ENCODE data around the gene FXYD1.

Gene FXYD1

GRCh38 chr19:35106898-35107541 lies 31.6 kb upstream of the FXYD1 start:
- in situ Hi-C loops (cut with MboI; ENCODE audit: low sequenced_read_pairs) = no loop called here

GRCh38 chr19:35107545-35107944 lies 31.1 kb upstream of the FXYD1 start:
- in situ Hi-C loops (cut with MboI; ENCODE audit: low sequenced_read_pairs) = no loop called here

- in situ Hi-C loops (cut with MboI; ENCODE audit: low sequenced_read_pairs) = no loop called here
These were observed 29.9 kb upstream of the FXYD1 start for GRCh38 chr19:35108730-35109129.

- in situ Hi-C loops (cut with MboI; ENCODE audit: low sequenced_read_pairs) = no loop called here
These were observed 29.1 kb upstream of the FXYD1 start for GRCh38 chr19:35109395-35110112.

GRCh38 chr19:35110974-35111373 lies 27.6 kb upstream of the FXYD1 start:
- in situ Hi-C loops (cut with MboI; ENCODE audit: low sequenced_read_pairs) = no loop called here

- in situ Hi-C loops (cut with MboI; ENCODE audit: low sequenced_read_pairs) = no loop called here
These were observed 25.5 kb upstream of the FXYD1 start for GRCh38 chr19:35112995-35113688.

GRCh38 chr19:35114353-35115176 lies 24.1 kb upstream of the FXYD1 start:
- in situ Hi-C loops (cut with MboI; ENCODE audit: low sequenced_read_pairs) = no loop called here

GRCh38 chr19:35115177-35115951 lies 23.3 kb upstream of the FXYD1 start, which contains the start of gene FXYD3:
Gene FXYD3, plus strand, starts transcription at chr19:35115823. Its CDS starts 3,554 bp downstream, at chr19:35119377.
- in situ Hi-C loops (cut with MboI; ENCODE audit: low sequenced_read_pairs) = no loop called here

GRCh38 chr19:35116072-35116801 lies 22.4 kb upstream of the FXYD1 start:
- in situ Hi-C loops (cut with MboI; ENCODE audit: low sequenced_read_pairs) = no loop called here

- in situ Hi-C loops (cut with MboI; ENCODE audit: low sequenced_read_pairs) = no loop called here
These were observed 21.5 kb upstream of the FXYD1 start for GRCh38 chr19:35117116-35117515.

- in situ Hi-C loops (cut with MboI; ENCODE audit: low sequenced_read_pairs) = no loop called here
These were observed 20.8 kb upstream of the FXYD1 start for GRCh38 chr19:35117799-35118198.

GRCh38 chr19:35118268-35119020 lies 20.2 kb upstream of the FXYD1 start:
- in situ Hi-C loops (cut with MboI; ENCODE audit: low sequenced_read_pairs) = no loop called here

GRCh38 chr19:35119091-35119490 lies 19.5 kb upstream of the FXYD1 start:
- in situ Hi-C loops (cut with MboI; ENCODE audit: low sequenced_read_pairs) = no loop called here

- in situ Hi-C loops (cut with MboI; ENCODE audit: low sequenced_read_pairs) = loop anchor here (10.0 kb wide), 1 partner anchor 145 kb away; no protein-coding TSS in a partner anchor
These were observed 19.0 kb upstream of the FXYD1 start for GRCh38 chr19:35119578-35120155.

GRCh38 chr19:35120492-35120891 lies 18.1 kb upstream of the FXYD1 start:
- in situ Hi-C loops (cut with MboI; ENCODE audit: low sequenced_read_pairs) = loop anchor here (10.0 kb wide), 1 partner anchor 146 kb away; no protein-coding TSS in a partner anchor

- in situ Hi-C loops (cut with MboI; ENCODE audit: low sequenced_read_pairs) = loop anchor here (10.0 kb wide), 1 partner anchor 146 kb away; no protein-coding TSS in a partner anchor
These were observed 17.7 kb upstream of the FXYD1 start for GRCh38 chr19:35120898-35121297.

- in situ Hi-C loops (cut with MboI; ENCODE audit: low sequenced_read_pairs) = loop anchor here (10.0 kb wide), 1 partner anchor 148 kb away; no protein-coding TSS in a partner anchor
These were observed 15.7 kb upstream of the FXYD1 start for GRCh38 chr19:35122687-35123551.

All from HL-60/S4 treated with retinoic acid at 250 ng/mL for 4 days and 3 days (cell line).